HL-60/S4 (cell line): Measurements from ENCODE around the gene WTIP.
"Not testable (repeated sequence)": the region's sequence is repeated elsewhere in the genome, so short reads cannot be mapped to it uniquely, and the experiment has no call there.

Experiments used
- in situ Hi-C: fragments of 300-500 bp; cut with MboI; formaldehyde crosslinking; loops from 2 replicates; pipeline ENCODE4 v1.14.3; 2022; ENCODE audit warnings: low sequenced_read_pairs

Gene WTIP

DNA sequence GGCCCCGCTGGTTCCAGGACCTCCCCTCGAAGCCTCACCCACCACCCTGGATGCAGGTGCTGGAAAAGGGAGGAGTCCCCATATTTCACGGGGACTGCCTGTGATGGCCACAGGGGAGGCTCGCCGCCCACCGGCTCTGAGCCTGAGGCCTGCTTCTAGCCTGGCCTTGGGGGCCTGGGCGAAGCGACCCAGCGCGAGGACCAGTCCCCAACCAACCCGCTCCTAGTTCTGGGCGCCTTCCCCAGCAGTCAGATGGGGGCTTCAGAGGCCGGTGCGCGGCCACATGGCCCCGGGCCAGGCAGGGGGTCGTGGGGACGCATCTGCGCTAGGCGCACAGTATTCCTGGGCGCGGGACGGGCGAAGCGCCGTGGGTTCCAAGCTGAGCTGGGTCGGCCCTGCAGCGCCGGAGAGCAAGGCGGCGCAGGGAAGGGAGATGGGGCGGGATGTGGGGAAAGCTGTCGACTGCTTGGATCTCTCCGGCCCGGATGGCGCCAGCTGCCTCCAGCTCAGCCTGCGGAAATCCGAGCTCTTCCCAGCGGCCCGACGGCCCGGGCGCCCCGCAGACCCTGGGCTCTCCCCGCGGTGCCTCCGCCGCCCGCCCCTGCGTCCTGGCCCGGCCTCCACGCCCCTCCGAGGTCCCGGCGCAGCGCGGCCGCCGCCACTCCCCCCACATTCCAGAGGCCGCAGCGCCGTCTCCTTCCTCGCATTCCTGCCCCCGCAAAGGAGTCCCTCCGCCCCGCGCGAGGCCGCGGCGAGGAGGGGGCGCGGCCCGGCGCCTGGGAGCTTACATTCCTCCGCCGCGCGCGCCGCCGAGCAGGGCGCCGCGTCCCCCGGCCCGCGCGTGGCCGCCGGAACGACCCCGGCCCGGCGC is at the start of gene WTIP:
WTIP (plus strand) TSS at position 788 of the 871 bp plus-strand sequence. CDS start 217 bp downstream, outside the sequence.
- in situ Hi-C loops: no loop called here

DNA sequence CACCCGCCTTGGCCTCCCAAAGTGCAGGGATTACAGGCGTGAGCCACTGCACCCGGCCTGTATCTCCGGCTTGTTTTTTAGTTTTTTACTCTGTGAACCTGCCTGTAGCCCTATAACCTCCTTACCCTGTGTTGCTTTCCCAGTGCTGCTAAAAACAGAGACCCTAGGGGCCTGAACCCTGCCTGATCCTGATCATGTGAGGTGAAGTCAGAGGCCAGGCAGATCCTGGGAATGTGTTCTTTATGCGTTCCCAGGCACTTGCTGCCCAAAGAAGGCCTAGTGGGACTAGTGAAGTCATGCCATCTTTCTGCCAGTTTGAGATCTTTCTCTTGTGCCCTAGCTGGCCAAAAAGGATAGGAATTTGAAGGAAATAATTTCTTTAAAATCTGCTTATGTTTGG is 48.8 kb upstream of the WTIP start:
- in situ Hi-C loops: no loop called here

DNA sequence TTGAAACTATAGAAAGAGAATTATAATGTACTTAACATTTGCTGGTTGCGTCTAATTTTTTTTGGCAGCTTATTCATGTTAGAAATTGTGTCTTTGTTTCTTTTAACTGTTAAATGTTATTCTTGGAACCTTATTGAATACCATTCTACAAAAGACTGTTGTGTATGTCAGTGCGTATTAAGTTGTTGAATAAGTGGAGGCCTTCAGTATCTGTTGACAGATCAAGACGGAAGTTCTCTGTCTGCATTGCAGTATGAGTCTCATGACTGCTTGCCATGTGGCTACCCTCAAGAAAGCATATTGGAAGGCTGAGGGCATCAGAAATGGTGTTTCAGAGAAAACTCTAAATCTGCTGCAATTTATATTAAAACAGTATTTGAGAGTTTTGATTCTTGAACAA is 44.8 kb upstream of the WTIP start:
- in situ Hi-C loops: no loop called here

DNA sequence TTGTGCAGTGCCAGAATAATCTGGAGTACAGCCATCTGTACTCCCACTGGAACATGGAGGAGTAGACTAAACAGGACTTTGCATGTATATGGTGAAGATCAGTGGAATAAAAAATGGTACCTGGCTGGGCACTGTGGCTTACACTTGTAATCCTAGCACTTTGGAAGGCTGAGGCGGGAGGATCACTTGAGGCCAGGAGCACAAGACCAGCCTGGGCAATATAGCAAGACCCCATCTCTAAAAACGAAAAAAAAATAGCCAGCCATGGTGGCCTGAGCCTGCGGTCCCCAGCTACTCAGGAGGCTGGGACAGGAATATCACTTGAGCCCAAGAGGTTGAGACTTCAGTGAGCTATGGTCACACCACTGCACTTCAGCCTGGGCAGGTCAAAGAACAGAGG is 33.4 kb upstream of the WTIP start:
- in situ Hi-C loops: no loop called here

DNA sequence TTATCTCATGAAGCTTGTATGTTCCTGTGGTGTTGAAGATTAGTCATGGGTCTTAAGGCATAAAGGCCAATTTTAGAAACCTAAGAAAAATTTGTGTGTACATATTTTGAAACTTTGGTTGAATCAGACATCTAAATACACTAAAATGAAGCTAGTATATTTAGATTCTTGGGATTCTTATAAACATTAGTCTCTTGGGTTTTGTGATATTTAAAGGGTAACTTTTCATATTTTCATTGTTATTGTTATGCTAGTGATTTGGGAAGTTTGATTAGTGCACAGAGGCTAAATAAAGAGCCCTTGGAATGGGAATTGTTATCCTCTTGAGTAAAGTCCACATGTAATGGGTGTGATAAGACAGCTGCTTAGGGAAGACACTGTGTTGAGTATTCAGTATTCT is 28.8 kb upstream of the WTIP start:
- in situ Hi-C loops: no loop called here

DNA sequence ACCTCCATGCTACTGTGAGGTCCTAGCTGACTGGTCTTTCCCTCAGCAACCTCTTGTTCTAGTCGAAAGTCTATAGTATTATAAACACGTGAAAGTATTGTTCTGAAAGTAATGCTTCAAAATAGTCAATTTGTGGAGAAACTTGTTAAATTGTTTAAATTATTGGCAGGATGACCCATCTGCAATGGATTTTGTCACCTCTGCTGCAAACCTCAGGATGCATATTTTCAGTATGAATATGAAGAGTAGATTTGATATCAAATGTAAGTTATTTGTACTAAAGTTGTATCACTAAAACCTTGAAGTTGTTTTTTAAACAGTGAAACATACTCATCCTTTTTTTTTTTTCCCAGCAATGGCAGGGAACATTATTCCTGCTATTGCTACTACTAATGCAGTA is 27.5 kb upstream of the WTIP start:
- in situ Hi-C loops: no loop called here

DNA sequence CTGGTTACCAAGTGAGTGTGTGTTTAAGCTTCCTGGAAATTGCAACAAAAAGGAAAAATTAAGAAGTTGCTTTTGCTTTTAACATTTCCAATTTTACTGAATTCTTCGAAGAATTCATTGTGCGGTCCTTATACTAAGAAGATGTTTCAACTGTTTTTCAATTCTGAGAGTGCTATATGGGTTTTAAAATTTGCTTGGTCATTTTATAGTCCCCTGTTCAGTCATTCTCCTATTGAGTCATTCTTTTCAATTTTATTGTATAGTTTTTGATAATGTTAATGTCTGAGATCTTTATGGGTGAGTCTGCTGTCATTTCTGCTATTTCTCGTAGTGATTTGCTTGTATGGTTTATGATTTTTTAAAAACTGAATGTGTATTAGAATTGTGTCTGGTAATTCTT is 26.9 kb upstream of the WTIP start:
- in situ Hi-C loops: no loop called here

DNA sequence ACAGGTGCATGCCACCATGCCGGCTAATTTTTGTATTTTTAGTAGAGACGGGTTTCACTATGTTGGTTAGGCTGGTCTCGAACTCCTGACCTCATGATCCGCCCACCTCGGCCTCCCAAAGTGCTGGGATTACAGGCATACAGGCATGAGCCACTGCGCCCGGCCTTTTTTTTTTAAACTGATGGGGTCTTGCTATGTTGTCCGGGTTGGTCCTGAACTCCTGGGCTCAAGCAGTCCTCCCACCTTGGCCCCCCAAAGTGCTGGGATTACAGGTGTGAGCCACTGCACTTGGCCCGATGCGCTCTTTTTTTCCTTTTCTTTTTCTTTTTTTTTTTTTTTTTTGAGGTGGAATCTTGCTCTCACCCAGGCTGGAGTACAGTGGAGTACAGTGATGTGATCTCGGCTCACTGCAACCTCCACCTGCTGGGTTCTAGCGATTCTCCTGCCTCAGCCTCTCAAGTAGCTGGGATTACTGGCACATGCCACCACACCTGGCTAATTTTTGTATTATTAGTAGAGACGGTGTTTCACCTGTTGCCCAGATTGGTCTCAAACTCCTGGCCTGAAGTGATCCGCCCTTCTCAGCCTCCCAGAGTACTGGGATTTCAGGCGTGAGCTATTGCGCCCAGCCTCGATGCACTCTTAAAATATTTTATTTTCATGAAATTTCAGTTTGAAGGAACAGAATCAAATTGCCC is 25.6 kb upstream of the WTIP start:
- in situ Hi-C loops: not testable (repeated sequence)

DNA sequence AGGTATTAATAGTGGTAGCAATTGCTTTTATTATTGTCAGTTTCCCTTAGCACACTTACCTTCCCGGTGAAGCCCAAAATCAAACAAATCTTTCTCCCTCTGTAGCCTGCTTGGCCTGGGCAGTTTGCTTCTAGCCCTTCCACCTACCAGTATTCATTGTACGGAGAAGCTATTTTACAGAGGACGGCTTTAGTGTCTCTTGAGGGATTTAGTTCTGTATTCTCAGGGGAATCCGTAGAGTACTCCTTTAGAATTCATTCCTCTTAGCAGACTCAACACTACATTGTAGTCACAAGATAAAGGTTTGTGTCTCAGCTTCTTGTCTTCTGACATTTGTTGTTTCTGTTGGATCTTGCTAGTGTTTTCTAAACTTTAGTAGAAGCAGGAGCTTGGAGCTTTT is 24.1 kb upstream of the WTIP start:
- in situ Hi-C loops: no loop called here

DNA sequence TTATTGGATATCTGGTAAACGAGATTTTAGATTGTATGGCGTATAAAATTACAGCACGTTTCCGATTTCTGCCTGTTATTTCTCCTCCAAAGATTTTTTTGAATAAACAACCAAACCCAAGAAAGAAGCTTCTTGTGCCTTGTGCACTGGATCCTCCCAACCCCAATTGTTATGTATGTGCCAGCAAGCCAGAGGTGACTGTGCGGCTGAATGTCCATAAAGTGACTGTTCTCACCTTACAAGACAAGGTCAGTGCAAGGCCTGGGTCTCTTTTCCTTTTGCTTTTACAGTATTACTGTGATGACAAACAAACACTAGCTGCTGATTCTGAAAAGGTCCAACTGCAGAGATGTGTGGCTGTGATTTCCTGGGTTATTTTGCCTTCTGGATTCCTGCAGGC is 22.9 kb upstream of the WTIP start:
- in situ Hi-C loops: no loop called here

DNA sequence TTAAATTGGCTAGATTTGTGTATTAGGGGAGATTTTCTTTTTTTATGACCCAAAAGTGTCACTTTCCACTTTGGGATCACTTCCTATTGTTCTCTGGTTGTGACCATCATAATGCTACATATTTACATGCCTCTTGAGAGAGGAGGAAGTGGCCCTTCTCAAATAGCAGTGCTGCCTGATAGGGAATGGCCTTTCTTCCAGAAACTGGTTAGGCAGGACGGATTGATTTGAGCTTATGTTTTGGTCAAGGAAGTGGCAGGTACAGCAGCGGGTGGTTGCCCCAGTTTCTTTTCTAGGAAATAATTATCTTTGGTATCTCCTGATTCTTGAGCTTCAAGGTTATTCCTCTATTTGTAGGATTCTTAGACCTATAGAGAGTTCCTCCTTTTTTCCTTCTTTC is 21.9 kb upstream of the WTIP start:
- in situ Hi-C loops: no loop called here

DNA sequence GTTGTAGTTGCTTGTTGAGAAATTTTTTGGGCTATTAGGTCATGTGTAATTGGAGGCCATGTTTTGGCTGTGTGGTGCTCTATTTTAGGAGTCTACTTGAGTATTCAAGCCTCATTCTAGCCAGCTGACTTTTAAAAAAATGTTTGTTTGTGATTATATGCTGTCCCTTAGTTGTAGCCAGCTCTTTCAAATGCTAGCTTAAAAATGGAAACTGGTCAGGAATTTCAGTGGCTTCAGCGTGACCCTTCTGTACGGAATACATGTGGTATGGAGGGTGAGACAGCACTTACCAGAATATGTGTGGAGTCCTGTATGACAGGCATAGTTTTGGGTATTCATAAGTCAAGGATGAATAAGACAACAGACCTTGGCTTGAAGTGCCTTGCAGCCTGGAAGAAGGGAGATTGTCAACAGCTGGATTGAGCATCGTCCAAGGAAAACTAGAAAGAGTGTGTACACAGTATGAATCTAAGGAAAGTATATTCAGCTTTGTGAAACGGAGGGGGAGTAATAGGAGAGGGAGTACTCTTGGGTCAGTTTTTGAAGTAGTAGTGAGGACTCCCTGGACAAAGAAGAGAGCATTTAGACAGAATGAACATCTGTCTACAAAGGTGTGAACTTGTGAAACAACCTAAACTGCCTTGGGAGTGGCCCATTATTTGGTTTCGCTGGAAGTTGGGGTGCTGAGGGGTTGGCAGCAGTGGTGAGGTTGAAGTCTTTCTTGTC is 20.0 kb upstream of the WTIP start:
- in situ Hi-C loops: no loop called here

DNA sequence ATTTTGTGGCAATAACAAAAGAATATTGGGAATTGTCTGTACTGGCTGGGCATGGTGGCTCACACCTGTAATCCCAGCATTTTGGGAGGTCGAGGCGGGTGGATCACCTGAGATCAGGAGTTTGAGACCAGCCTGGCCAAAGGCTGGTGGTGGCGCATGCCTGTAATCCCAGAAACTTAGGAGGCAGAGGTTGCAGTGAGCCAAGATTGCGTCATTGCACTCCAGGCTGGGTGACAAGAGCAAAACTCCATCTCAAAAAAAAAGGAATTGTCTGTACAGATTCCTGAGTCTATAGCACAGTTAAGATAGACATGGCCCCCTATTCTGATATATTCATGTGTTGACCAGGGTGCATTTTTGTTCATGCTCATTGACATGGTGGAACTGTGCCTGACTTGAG is 16.8 kb upstream of the WTIP start:
- in situ Hi-C loops: not testable (repeated sequence)

DNA sequence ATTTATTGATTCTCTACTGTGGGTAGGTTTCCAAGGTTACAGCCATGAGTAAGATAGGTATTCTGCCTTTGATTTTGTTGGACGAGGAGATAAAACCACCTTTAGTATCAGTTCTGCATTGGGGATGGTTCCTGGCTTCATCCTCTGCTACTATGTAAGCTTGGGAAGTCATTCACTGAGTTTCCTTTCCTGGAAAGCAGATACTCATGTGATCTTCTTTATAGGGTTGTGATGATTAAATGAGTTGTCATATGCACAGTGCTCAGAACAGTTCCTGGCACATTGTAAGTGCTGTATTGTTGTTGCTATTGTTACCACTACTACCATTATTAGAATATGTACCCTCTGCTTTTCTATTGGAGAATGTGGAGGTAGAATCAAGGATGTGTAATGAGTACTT is 13.1 kb upstream of the WTIP start:
- in situ Hi-C loops: no loop called here

DNA sequence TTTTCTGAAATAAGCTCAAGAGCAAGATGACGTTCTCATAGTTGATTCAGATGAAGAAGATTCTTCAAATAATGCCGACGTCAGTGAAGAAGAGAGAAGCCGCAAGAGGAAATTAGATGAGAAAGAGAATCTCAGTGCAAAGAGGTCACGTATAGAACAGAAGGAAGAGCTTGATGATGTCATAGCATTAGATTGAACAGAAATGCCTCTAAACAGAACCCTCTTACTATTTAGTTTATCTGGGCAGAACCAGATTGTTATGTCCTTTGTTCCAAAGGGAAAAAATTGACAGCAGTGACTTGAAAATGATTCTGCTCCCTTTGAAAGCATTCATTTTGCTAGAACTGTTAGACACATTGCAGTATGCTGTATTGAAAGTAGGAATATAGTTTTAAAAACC is 12.5 kb upstream of the WTIP start:
- in situ Hi-C loops: not testable (repeated sequence)

DNA sequence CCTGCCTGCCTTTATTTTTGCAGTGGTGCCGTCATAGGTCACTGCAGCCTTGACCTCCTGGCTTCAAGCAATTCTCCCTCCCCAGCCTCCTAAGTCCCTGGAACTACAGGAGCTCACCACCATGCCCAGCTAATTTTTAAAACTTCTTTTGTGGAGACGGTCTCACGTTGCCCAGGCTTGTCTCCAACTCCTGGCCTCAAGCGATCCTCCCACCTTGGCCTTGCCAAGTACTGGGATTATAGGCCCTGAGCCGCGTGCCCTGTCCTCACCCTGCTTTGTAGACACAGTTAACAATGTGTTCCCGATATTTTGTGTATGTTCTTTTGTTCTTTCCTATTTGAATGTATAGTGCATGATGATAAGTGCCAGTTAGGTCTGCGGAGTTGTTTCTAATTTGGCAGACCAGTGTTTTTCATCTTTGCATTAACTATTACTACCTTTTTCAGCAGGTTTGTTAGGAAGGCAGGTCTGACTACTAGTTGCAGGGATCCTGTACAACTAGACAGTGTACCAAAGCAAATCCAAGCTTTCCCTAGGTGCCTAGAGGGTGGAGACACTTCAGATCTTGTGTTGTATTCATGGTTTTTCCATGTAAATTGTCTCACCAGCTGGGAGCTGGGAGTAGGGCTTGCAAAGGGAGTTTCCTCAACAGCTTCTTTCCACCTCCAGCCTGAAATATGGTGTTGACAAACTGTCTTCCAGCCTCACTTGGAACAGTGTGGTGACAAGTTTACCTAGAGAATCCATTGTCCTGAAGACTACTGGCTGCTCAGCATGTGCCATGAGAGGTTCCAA is 9.5 kb upstream of the WTIP start:
- in situ Hi-C loops: no loop called here

DNA sequence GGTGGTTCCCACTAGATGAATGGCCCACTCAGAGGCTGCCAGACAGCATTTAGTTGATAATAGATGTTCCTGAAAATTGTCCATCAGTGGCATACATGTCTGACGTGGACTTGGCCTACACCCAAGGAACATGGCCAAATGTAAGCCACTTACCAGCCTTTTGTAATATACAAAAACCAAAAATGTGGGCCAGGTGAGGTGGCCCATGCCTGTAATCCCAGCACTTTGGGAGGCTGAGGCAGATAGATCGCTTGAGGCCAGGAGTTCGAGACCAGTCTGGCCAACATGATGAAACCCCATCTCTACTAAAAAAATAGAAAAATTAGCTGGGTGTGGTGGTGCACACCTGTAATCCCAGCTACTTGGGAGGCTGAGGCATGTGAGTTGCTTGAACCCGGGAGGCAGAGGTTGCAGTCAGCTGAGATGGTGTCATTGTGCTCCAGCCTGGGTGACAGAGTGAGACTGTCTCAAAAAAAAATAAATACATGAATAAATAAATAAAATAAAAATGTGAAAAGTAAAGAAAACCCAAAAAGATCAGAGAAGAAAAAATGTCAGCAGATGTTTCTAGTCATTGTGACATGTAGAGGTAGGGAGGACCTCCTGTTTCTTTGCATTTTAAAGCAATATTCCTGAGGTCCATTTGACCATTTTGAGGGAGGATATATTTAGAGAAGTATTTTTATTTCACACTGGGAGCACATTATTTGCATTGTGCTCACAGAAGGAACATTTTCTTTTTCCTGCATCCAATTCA is 7.1 kb upstream of the WTIP start:
- in situ Hi-C loops: no loop called here

DNA sequence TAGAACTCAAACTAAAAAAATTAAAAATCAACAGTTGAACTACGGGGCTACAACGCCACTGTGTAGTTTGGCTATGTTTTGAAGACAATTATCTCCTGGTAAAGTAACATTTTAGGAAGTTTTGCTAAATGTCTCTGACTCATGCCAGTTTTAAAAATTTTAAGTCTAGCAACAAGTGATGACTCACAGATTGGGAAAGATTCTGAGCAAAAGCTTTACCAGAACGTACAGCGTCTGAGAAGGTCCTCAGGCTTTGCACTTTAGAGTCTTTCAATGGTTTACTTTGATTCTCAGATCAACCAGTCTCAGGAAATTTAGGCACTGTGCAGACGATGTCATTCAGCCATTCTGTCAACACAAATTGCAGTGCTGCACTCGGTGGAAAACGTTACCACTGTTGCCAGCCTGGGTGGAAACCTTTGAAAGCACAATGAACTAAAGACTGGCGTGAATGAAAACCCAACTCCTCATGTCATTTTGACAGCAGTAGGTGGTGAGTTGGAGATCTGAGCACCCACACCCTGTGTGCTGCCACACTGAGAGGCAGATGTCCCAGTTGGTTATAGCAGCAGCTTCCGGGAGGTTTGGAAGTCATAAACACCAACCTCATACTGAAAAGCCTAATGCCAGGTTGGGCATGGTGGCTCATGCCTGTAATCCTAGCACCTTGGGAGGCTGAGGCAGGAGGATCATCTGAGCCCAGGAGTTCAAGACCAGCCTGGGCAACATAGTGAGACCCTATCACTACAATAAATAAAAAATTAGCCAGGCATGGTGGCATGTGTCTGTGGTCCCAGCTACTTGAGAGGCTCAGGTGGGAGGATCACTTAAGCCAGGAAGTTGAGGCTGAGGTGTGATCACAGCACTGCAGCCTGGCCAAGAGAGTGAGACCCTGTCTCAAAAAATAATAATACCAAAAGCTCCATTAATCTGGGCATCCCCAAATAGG is 6.3 kb upstream of the WTIP start:
- in situ Hi-C loops: no loop called here

DNA sequence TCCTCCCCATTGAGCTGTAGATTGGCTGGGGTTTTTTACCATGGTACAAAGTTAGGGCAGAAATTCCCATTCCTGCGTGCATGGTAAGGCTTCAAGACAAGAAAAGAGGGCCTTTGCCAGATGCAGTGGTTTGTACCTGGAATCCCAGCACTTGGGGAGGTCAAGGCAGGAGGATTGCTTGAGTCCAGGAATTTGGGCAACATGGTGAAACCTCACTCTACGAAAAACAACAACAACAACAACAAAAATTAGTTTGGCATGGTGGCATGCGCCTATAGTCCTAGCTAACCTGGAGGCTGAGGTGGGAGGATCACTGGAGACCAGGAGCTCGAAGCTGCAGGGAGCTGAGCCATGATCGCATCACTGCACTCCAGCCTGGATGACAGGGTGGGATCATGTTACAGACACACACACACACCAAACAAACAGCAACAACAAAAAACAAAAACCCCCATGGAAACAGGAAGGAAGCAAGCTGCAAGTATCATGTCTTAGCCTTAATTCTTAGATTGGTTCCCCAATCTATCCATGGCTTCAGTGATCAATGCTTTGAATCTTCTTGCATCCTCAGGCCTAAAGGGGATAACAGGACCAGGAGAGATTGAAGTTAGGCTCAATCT is 5.5 kb upstream of the WTIP start:
- in situ Hi-C loops: no loop called here
